Tibial nerve (tissue), 4 donors: Measurements from ENCODE around the gene ARFRP1. TPM values are rescaled to one million over a fixed set of nuclear protein-coding genes. Genes with fewer than 3 reads are reported as not detected.
"Not testable (repeated sequence)": the region's sequence is repeated elsewhere in the genome, so short reads cannot be mapped to it uniquely, and the experiment has no call there.

Experiments
- DNase-seq, 2 donors: peaks; one replicate each; pipeline ENCODE4 v3.0.0-alpha.2; 2019; ENCODE audit warnings: low spot score in 2 of 2
- H3K27ac ChIP-seq, 4 donors: fragments of 200-600 bp; sonication (generic) in 3 of 4; one replicate each; pipeline ENCODE4 v1.5.1; 2017 to 2019; ENCODE audit warnings: mild to moderate bottlenecking in 1 of 4
- H3K27me3 ChIP-seq, 2 donors: fragments of 200-600 bp; sonication (generic) in 1 of 2; one replicate each; pipeline versions ENCODE4 v1.5.1 to v1.6.0; 2017 to 2019
- H3K36me3 ChIP-seq, 3 donors: fragments of 200-600 bp; sonication (generic); one replicate each; pipeline ENCODE4 v1.5.1; 2018 to 2019
- H3K4me1 ChIP-seq, 4 donors: fragments of 200-600 bp; sonication (generic) in 3 of 4; one replicate each; pipeline ENCODE4 v1.5.1; 2017 to 2019
- H3K4me3 ChIP-seq, 4 donors: fragments of 200-600 bp; sonication (generic) in 3 of 4; one replicate each; pipeline ENCODE4 v1.5.1; 2017 to 2019; ENCODE audit warnings: mild to moderate bottlenecking in 1 of 4, moderate library complexity in 1 of 4
- H3K9me3 ChIP-seq, 4 donors: fragments of 200-600 bp; sonication (generic) in 3 of 4; one replicate each; pipeline ENCODE4 v1.5.1; 2017 to 2019
- EP300 ChIP-seq, 2 donors: sonication (generic); formaldehyde crosslinking; IDR thresholded peaks; one replicate each; pipeline ENCODE4 v1.6.1; 2017; ENCODE audit warnings: antibody characterized with exemption in 2 of 2, mild to moderate bottlenecking in 1 of 2
- POLR2A ChIP-seq, 2 donors: fragments of 450-650 bp; IDR thresholded peaks; one replicate each; pipeline ENCODE4 v1.6.1; 2017; ENCODE audit warnings: antibody characterized with exemption in 2 of 2, mild to moderate bottlenecking in 2 of 2, moderate library complexity in 2 of 2
- WGBS, 2 donors: methylation state at CpG; one replicate each; pipeline ENCODE4 v1.1.5; 2018; 5-methylcytosine and 5-hydroxymethylcytosine counted together
- total RNA-seq, 4 donors: library from RNA; depleted of rRNA; stranded (reverse); fragments of >200 nt; gene quantifications; one replicate each; pipeline ENCODE4 v1.1.0, GENCODE V29; 2016
- TF ChIP-seq, protein P1 (sequence below), 5 experiments: fragments of 200-600 bp in 3 of 5; fragments of 450-650 bp in 2 of 5; sonication (generic) in 3 of 5; IDR thresholded peaks; one replicate each; pipeline ENCODE4 v1.5.1; 2016 to 2019; ENCODE audit warnings: antibody characterized with exemption in 5 of 5, mild to moderate bottlenecking in 3 of 5, moderate library complexity in 2 of 5

ARFRP1 gene
- total RNA-seq, 4 donors from 2014 or later, result 36.9 to 71.1 (median 50.9) TPM

DNA sequence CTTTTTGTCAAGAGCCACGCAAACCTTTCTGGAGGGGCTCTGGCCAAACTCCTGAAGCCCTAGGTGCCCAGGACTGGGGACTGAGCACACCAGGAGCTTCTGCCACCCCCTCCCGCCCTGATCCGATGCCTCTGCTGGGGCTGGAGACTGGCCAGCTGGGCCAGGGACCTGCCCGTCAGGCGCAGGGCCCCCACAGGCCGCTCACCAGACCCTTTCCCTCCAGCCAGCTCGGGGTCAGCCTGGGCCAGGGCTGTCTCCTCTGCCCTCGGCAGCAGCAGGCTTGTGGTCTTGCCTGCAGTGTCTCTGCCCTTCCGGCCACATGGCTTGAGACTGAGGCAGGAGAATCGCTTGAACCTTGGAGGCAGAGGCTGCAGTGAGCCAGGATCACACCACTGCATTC lies 35.1 kb downstream of the ARFRP1 start:
- WGBS, 2 donors, result 86 to 94% methylated on average over 9 to 10 of the region's 10 CpGs

DNA sequence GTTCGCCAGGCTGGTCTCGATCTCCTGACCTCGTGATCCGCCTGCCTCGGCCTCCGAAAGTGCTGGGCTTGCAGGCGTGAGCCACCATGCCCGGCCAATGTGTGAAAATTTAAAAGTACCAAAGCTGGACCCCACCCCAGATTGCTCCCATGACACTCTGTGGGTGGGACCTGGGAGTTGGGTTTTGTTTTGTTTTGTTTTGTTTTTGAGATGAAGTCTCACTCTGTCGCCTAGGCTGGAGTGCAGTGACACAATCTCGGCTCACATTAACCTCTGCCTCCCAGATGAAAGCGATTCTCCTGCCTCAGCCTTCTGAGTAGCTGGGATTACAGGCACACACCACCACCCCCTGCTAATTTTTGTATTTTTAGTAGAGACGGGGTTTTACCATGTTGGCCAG lies 36.1 kb downstream of the ARFRP1 start:
- H3K9me3 ChIP-seq, H3K27me3 ChIP-seq, H3K4me1 ChIP-seq, H3K27ac ChIP-seq, H3K4me3 ChIP-seq, DNase-seq: not testable (repeated sequence)
- H3K36me3 ChIP-seq, result peaks cover 0 to 91% (median 20%) of the 10 kb centered on the region in 3 donors
- 92 to 93% methylated on average over 12 of the region's 12 CpGs for WGBS, 2 donors

More for the DNA sequence above, 35.1 kb downstream of the ARFRP1 start:
- H3K36me3 ChIP-seq, result peaks cover 2 to 92% (median 15%) of the 10 kb centered on the region in 3 donors
- no peaks in the 10 kb centered on the region for H3K9me3 ChIP-seq
- DNase-seq, result no peak
- H3K4me3 ChIP-seq, result no peak overlapping the region
- TF ChIP-seq EP300 (IDR thresholded peaks at IDR 0.05) (no peak), POLR2A (IDR thresholded peaks at IDR 0.05) (no peak)
- TF ChIP-seq, protein P1, sequence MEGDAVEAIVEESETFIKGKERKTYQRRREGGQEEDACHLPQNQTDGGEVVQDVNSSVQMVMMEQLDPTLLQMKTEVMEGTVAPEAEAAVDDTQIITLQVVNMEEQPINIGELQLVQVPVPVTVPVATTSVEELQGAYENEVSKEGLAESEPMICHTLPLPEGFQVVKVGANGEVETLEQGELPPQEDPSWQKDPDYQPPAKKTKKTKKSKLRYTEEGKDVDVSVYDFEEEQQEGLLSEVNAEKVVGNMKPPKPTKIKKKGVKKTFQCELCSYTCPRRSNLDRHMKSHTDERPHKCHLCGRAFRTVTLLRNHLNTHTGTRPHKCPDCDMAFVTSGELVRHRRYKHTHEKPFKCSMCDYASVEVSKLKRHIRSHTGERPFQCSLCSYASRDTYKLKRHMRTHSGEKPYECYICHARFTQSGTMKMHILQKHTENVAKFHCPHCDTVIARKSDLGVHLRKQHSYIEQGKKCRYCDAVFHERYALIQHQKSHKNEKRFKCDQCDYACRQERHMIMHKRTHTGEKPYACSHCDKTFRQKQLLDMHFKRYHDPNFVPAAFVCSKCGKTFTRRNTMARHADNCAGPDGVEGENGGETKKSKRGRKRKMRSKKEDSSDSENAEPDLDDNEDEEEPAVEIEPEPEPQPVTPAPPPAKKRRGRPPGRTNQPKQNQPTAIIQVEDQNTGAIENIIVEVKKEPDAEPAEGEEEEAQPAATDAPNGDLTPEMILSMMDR (IDR thresholded peaks at IDR 0.05), result no peak
- no peaks in the 10 kb centered on the region for H3K4me1 ChIP-seq
- H3K27ac ChIP-seq, result no peak overlapping the region
- H3K27me3 ChIP-seq, result no peaks in the 10 kb centered on the region

DNA sequence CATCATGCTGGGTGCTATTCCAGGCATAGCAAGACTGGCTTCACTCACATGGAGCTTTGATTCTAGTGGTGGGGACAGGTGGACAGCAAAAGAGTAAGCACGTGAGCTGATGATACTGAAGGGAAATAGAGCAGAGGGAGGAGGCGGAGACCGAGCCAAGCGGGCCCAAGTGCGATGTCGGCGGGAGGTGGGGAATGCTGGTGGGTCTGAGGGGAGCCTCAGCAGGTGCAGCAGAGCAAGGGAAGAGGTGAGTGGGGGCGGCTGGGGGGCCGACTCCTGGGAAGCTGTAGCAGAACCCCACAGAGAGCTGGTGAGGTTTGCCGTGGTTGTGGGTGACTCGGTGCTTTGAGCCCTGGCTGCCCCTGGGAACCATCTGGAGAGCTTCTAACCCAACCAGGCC lies 39.4 kb downstream of the ARFRP1 start:
- H3K27ac ChIP-seq, result no peak overlapping the region
- H3K36me3 ChIP-seq, result peaks cover 0 to 89% (median 12%) of the 10 kb centered on the region in 3 donors
- no peak for TF ChIP-seq POLR2A (IDR thresholded peaks at IDR 0.05)
- H3K4me3 ChIP-seq, result no peak overlapping the region
- peaks cover 0 to 5% (median 0%) of the 10 kb centered on the region in 4 donors for H3K4me1 ChIP-seq
- whole genome bisulfite sequencing, 2 donors, result 95 to 97% methylated on average over 11 of the region's 11 CpGs
- no peaks in the 10 kb centered on the region for H3K27me3 ChIP-seq
- DNase-seq, result no peak
- no peaks in the 10 kb centered on the region for H3K9me3 ChIP-seq

DNA sequence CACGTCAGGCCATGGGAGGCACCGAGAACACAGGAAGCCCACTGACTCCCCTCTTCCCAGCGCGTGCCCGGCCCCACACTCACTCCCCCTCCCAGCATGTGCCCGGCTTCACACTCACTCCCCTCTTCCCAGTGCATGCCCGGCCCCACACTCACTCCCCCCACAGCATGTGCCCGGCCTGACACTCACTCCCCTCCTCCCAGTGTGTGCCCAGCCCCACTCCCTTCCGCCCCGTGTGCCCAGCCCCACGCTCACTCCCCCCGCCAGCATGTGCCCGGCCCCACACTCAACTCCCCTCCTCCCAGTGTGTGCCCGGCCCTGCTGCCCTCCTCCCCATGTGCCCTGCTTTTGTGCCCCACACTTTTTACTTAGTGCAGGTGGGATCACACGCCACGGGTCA lies 39.9 kb downstream of the ARFRP1 start:
- TF ChIP-seq EP300 (IDR thresholded peaks at IDR 0.05), result no peak
- no peak for TF ChIP-seq POLR2A (IDR thresholded peaks at IDR 0.05)
- TF ChIP-seq, protein P1 (IDR thresholded peaks at IDR 0.05), result no peak

DNA sequence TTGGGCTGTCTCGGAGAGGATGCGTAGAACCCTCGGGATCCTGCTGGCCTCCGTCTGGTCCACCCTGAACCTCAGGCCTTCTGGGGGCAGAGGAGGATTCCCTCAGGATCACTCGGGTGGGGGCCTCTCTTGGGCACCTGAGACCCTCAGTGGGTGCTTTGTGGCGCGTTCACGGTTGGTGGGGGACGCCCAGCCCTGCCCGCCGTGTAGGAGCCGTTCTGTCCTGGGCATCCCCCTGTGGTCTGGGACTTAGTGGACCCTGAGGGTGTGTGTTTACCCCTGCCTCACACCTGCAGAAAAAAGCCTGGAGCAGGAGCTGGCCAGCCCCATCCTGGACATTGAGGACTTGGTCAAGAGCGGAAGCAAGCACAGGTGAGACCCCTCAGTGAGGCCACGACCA lies 42.1 kb downstream of the ARFRP1 start:
- TF ChIP-seq, protein P1 (IDR thresholded peaks at IDR 0.05), result no peak
- TF ChIP-seq POLR2A (IDR thresholded peaks at IDR 0.05) (no peak), EP300 (IDR thresholded peaks at IDR 0.05) (no peak)
- WGBS, 2 donors, result 92 to 94% methylated on average over 14 of the region's 14 CpGs

More for the DNA sequence above, 39.9 kb downstream of the ARFRP1 start:
- no peaks in the 10 kb centered on the region for H3K27me3 ChIP-seq
- H3K4me1 ChIP-seq, result peaks cover 0 to 5% (median 0%) of the 10 kb centered on the region in 4 donors
- no peak for DNase-seq
- no peak overlapping the region for H3K27ac ChIP-seq
- no peaks in the 10 kb centered on the region for H3K9me3 ChIP-seq
- no peak overlapping the region for H3K4me3 ChIP-seq
- H3K36me3 ChIP-seq, result peaks cover 0 to 89% (median 12%) of the 10 kb centered on the region in 3 donors
- WGBS, 2 donors, result 89% methylated on average over 16 of the region's 16 CpGs

DNA sequence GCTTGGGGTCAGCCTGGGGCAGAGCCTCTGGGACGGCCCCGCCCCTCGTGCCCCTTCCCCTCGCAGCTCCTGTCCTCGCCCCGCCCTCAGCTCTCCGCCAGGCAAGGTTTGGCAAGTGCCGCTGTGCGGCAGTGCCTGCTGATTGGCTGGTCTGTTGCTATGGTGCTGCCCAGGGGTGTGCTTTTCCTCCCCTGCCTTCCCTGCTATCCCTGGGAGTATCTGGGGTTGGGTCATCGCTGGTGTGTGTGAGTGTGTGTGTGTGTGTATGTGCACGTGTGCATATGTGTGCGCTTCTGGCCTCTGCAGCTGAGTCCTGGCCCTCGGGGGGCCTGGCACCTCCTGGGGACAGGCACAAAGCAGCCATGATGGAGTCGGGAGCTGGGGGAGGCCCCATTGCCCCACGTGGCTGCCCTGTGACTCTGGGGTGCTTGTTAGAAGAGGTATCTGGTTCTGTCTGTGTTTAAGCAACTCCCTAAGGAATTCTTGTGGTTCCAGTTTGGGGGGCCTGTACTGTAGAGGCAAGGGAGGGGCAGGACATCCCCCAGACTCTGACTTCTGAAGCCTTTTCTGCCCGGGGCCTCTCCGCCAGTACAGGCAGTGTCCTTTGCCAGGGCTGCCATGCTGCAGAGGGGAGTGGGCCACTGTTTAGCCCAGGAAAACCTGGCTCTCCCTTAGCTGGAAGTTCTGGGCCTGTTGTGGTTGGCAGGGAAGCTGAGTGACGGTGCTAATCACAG lies 42.7 kb downstream of the ARFRP1 start:
- DNase-seq, result no peak
- H3K27ac ChIP-seq, result no peak overlapping the region
- peaks cover 0 to 7% (median 0%) of the 10 kb centered on the region in 4 donors for H3K4me1 ChIP-seq
- H3K9me3 ChIP-seq, result no peaks in the 10 kb centered on the region
- H3K27me3 ChIP-seq, result no peaks in the 10 kb centered on the region
- no peak overlapping the region for H3K4me3 ChIP-seq
- H3K36me3 ChIP-seq, result peaks cover 0 to 87% (median 16%) of the 10 kb centered on the region in 3 donors
- WGBS, 2 donors, result 58 to 60% methylated on average over 16 to 17 of the region's 18 CpGs
- TF ChIP-seq, protein P1 (IDR thresholded peaks at IDR 0.05), result no peak
- TF ChIP-seq POLR2A (IDR thresholded peaks at IDR 0.05) (no peak), EP300 (IDR thresholded peaks at IDR 0.05) (no peak)

More for the DNA sequence above, 42.1 kb downstream of the ARFRP1 start:
- peaks cover 0 to 90% (median 16%) of the 10 kb centered on the region in 3 donors for H3K36me3 ChIP-seq
- no peaks in the 10 kb centered on the region for H3K27me3 ChIP-seq
- no peaks in the 10 kb centered on the region for H3K9me3 ChIP-seq
- H3K4me3 ChIP-seq, result no peak overlapping the region
- DNase-seq, result no peak
- peaks cover 0 to 5% (median 0%) of the 10 kb centered on the region in 4 donors for H3K4me1 ChIP-seq
- H3K27ac ChIP-seq, result no peak overlapping the region
